Measurements from ENCODE around the gene GJC1. TPM values are rescaled to one million over a fixed set of nuclear protein-coding genes. Genes with fewer than 3 reads are reported as not detected.

Gene GJC1
- total and polyA plus RNA-seq, 2 of the 8 experiments (the other 6 are each of a cell fraction or from before 2014, with no cell fraction given): 29.1 to 154 TPM

DNA sequence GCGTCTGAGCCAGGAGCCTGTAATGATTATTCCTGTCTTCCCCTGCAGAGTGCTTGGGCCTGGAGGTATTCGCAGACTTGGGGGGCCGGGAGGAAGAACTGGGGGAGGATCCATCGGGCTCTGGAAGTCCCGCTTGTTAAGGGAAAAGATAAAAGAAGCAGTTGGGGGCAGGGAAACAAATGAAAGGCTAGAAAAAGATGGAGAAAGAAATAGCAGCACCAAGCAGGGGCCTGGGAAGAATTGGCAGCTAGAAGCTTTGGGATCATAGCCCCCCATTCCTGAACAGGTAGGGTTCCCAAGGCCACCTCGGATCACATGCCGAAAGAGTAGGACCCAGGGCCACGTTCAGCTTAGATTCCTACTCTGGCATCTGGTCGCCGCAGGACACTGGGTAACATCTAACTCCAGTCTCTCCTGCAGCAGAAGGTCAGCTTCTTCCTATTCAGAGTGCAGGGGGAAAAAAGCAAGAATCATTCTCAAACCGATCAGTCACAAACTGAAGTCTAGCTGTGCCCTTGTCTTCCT is 47.7 kb downstream of the GJC1 start:
- CTCF ChIA-PET (ENCODE audit: partially characterized antibody): interaction anchor here (0.8 to 26.7 kb wide), 7 partner anchors 12 to 112 kb away, joined by 3 to 577 read pairs (median 8); partner anchors contain the start of gene HIGD1B
- POLR2A ChIA-PET (ENCODE audit: partially characterized antibody): interaction anchor here (0.5 to 2.5 kb wide), 9 partner anchors 8 to 79 kb away, joined by 3 to 14 read pairs (median 3); partner anchors contain the start of genes GJC1 and HIGD1B
- Histone ChIP-seq H2BK5ac (ENCODE audit: low read depth, low read length) (no peak overlapping the region), H2BK120ac (replicated peaks; ENCODE audit: low read depth, low read length) (no peak overlapping the region), H3K79me1 (ENCODE audit: low read depth, low read length) (no peaks in the 10 kb centered on the region), H3K36me3 (ENCODE audit: control insufficient read depth in 2 of 4, insufficient read depth in 4 of 4, low read length in 3 of 4) (no peaks in the 10 kb centered on the region), H3K4me2 (ENCODE audit: insufficient read depth in 1 of 2, low read depth in 2 of 2, low read length in 2 of 2) (peak overlapping the region; percentile 18 to 22; a peak in 2 of 4 replicates), H3K27ac (ENCODE audit: low read depth, low read length) (no peak overlapping the region), H2AFZ (ENCODE audit: low read length) (0 out of 2 replicates have a peak overlapping the region, but pooled peaks have one; percentile 19), H3K27me3 (replicated peaks in 1 of 4; ENCODE audit: control insufficient read depth in 3 of 4, extremely low read depth in 1 of 4, insufficient read depth in 3 of 4, low read length in 3 of 4) (peaks cover 0 to 3% (median 1%) of the 10 kb centered on the region in 4 experiments; a peak in 5 of 7 replicates), H4K20me1 (replicated peaks in 1 of 2; ENCODE audit: control insufficient read depth in 1 of 2, insufficient read depth in 2 of 2, low read length in 2 of 2) (no peaks in the 10 kb centered on the region), H3K23ac (ENCODE audit: insufficient read length) (no peak overlapping the region), H3K18ac (ENCODE audit: extremely low read depth, low read length) (no peak overlapping the region), H2BK20ac (ENCODE audit: low read length) (no peak overlapping the region), H3K4ac (replicated peaks; ENCODE audit: insufficient read length, low read depth, low read length) (no peak overlapping the region), H3K4me1 (replicated peaks in 1 of 4; ENCODE audit: control insufficient read depth in 3 of 4, insufficient read depth in 4 of 4, low read length in 3 of 4) (peaks cover 0 to 23% (median 17%) of the 10 kb centered on the region in 4 experiments; a peak in 6 of 7 replicates), H2AK5ac (ENCODE audit: low read depth, low read length) (no peak overlapping the region), H3K4me3 (ENCODE audit: extremely low read depth in 1 of 4, insufficient read depth in 2 of 4, low read depth in 3 of 4, low read length in 4 of 4) (no peak overlapping the region), H3K9me3 (ENCODE audit: insufficient read depth in 2 of 2, low read depth in 1 of 2, low read length in 1 of 2) (no peaks in the 10 kb centered on the region), H3K9ac (replicated peaks in 1 of 4; ENCODE audit: extremely low read depth in 1 of 4, low read depth in 3 of 4, low read length in 3 of 4) (no peak overlapping the region), H4K5ac (ENCODE audit: insufficient read length, low read depth, low read length) (no peak overlapping the region), H2BK15ac (ENCODE audit: low read length) (0 out of 2 replicates have a peak overlapping the region, but pooled peaks have one; percentile 94), H3K23me2 (ENCODE audit: low read depth, low read length) (no peaks in the 10 kb centered on the region; the same call in 1 of the 2 replicates), H4K8ac (ENCODE audit: extremely low read depth, insufficient read depth, low read length) (peak overlapping the region; percentile 64; the same call in 1 of the 2 replicates), H3K14ac (ENCODE audit: insufficient read length) (no peak overlapping the region), H4K91ac (replicated peaks; ENCODE audit: insufficient read length, low read length) (peak overlapping the region; percentile 31), H3K56ac (replicated peaks; ENCODE audit: insufficient read length, low read depth, low read length) (no peak overlapping the region), H3K79me2 (ENCODE audit: control insufficient read depth in 1 of 2, insufficient read depth in 2 of 2, low read length in 2 of 2) (no peaks in the 10 kb centered on the region), H2BK12ac (ENCODE audit: low read depth, low read length) (0 out of 2 replicates have a peak overlapping the region, but pooled peaks have one; percentile 29)
- no peak for DNase-seq (ENCODE audit: low read depth in 1 of 2, low spot score in 2 of 2)
- 52% methylated on average over 11 of the region's 11 CpGs; no CpG with 5 or more reads in 1 of the 2 experiments for WGBS, 2 experiments (ENCODE audit: extremely low coverage in 1 of 2, insufficient coverage in 1 of 2, insufficient read length in 1 of 2, insufficient replicate concordance in 2 of 2, low coverage in 1 of 2, low lambda C conversion rate in 2 of 2, missing lambda C conversion rate in 1 of 2)
- no peak for FAIRE-seq
- no peak for TF ChIP-seq SP4 (IDR thresholded peaks at IDR 0.05; ENCODE audit: low read length)
- 0 out of 2 replicates have a peak, but pooled peaks have one; percentile 17 for TF ChIP-seq TBP (IDR thresholded peaks at IDR 0.05; ENCODE audit: low read depth, low read length)

Measured in H1 (cell line).